ENCODE measurements around the gene ZNF22.
"Not testable (repeated sequence)": the region's sequence is repeated elsewhere in the genome, so short reads cannot be mapped to it uniquely, and the experiment has no call there.

Gene ZNF22

DNA sequence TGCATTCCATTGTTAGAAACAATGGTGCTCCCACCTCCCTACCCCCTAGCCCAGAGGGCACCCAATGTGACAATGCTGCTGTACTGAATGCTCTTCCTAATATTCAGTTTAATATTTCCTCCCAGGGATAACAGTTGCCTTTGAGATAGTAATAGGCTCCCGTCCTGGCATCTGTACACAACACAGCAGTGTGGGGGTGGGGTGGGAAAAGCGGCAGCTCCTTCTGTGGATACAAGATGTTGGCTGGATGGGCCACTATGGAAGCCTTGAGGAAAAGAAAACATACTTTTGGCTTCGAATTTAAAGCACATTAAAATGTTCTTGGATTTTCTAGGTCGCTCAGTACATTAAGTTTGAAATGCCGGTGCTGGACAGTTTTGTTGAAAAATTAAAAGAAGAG lies 9.2 kb upstream of the ZNF22 start:
- no peak for DNase-seq (ENCODE audit: low spot score)

DNA sequence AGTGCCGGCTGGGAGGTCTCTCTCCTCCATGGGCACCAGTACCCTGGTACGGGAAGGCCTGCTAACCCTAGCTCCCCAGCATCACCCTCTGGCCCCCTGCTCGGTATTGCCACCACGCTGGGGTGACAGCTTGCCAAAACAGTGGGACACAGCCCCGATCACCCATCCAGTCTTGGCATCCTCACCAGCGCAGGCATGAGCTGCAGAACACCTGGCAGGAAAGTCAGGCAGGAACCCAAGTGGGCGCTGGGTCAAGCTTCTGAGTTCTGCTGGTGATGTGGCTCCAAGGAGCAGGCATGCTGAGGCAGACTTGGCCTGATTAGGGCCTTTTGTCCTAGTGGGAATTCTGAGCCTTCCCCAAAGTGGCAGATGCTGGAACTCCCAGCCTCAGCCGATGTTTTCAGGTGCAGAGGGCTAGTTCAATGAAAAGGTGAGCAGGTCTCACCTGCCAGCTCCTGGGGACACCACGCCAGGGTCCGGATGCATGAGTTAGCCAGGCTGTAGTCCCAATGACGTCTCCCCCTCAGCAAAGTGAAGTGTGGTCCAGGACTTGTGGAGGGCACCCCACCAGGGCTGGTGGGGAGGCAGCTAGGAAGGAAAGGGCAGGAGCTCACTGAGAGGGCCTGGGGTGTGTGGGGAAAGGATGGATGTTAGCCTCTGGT lies 8.5 kb upstream of the ZNF22 start:
- DNase-seq (ENCODE audit: low spot score) = no peak

DNA sequence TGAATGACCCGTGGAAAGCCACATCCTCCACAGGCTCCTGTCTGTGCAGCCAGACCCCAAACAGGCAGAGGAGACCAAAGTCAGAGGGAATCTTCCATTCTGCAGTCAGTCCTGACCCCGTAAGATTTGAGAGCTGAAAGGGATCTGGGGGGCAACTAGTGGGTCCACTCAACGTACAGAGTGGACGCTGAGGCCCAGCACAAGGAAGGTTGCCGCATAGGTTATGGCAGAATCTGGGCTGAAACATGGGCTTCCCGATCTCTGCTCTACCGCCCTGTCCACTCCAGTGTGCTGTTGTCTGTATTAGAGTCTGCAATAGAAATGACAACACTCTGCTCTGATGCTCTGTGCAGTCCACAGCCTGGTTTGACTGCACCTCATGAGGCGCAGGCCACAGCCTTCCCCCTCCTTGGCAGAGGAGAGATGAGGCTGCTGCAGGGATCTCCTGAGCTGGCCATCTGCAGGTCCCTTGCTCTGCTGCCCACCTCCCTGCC lies 7.9 kb upstream of the ZNF22 start:
- DNase-seq (ENCODE audit: low spot score) = no peak

DNA sequence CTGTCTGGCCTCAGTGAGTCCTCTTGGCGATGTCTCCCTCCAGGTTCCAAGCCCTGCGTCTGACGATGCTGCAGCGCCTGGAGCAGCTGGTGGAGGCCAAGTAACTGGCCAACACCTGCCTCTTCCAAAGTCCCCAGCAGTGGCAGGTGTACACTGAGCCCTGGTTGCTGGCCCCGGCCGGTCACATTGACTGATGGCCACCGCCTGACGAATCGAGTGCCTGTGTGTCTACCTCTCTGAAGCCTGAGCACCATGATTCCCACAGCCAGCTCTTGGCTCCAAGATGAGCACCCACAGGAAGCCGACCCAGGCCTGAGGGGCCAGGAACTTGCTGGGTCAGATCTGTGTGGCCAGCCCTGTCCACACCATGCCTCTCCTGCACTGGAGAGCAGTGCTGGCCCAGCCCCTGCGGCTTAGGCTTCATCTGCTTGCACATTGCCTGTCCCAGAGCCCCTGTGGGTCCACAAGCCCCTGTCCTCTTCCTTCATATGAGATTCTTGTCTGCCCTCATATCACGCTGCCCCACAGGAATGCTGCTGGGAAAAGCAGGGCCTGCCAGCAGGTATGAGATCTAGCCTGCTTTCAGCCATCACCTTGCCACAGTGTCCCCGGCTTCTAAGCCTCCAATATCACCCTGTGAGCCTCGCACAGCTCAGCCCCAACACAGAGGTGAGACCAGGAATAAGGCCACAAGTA lies 7.3 kb upstream of the ZNF22 start:
- DNase-seq (ENCODE audit: low spot score) = no peak

DNA sequence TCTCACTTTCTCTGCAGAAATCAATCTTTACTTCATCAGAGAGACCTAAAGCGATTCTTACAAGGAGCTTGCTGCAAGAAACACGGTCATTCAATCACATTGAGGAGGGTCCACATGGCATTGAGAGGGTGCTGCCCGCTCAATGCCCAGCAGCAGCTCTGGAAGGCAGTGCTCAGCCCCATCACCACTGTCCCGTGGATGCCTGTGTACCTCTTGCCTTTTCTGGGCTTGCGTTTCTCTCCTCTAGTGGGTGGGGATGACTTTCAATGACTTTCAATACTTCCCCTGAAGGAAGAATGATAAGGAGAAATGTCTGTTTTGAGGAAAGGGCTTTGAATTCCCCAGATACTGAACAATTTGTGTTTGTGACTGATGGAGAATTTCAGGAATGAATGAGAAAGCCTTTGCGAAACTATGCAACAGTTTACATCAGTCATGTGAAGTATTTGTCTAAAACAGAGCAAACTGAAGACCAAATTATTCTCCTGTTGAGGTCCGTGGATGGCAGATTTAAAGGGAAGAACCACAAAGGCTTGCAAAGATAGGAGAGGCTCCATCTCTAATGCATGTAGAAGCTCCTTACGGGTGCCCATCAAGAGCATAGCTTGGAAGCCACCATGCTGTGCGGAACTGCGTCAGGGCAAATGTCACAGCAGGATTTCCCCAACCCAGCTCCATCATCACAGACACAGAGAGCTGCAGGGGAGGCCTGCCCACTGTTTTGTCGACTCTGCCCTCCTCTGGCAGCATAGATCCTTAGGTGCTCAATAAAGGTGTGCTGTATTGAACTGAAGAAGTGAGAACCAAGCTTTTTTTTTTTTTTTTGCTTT lies 6.6 kb upstream of the ZNF22 start:
- DNase-seq (ENCODE audit: low spot score) = no peak

DNA sequence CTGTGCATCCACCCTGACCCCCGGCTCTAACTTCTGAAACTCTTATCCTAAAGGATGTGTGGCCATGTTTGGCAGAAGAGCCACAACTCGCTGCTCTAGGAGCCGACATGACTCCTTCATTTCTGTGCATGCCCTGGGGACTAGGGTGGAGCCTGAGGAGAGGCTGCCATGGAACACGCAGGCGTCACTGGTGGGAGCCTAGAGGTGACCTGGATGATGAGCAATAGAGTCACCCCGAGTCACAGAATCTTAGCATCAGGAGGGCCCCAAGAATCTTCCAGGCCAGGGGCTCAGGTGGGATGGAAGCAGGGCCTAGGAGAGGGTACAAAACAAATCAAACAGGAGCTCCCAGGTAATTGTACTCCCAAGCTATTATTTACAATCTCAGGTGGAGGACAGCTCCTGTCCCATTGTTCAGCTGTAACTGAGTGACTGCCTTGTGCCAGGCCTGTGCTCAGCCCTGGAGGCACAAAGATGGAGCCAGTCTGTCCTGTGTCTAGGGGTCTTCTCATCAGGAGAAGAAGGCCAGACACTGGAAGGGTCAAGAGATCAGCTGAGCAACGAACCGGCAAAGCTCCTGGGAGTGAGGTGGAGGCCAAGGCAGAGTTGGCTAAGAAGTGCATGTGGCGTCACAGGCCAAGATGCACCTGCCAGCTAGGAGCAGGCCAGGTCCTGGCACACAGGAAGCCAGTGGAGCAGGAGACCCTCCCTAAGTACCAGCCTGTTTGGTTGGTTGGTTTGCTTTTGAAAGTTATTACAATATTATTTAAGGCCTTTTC lies 5.8 kb upstream of the ZNF22 start:
- no peak for DNase-seq (ENCODE audit: low spot score)

DNA sequence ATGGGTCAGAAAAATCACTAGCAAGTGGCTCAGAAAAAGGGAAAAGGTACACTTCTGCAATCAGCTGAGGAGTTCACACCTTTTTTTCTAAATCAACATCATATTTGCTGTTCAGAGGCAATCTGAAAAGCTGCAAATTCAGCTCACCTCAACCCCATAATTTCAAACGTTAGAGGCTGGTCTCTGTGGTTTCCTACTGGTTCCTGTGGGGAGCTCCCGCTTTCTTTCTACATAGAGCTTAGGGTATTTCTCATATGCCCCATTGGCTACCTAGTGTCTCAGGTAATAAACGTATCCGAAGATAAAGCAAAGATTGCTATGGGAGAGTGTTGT lies 5.2 kb upstream of the ZNF22 start:
- DNase-seq (ENCODE audit: low spot score) = no peak

DNA sequence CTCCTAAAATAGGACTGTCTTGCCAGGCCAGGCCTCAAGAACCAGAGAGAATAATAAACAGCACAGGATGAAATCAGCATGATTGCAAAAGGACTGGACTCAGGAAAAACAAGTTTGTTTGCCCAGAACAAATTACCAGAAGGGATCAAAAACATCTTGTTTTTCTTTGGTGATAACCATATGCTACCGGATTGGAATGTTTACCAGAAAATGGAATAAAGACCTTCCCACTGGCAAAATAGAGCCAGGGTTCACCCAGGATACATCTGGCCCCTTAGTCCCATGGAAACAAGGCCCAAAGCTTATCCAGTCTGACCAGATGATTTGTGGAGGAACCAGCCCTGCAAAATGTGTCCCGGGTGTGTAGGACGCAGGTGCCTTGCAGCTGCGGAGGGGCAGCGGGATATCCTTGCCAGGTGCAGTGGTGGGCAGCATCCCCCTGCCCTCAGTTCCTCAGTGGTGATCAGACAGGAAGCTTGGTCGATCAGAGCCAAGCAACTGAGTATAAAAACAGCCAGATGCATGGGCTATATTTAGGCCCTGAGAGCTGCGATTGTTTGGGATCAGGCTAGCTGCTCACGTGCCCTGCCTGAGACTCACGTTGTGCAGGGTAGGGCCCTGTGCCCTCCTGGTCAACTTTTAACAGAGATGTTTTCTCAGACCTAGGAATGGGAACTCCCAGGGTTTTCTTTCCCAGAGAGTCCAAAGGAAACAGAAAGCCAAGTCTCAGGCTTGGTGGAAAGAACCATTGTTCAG lies 4.6 kb upstream of the ZNF22 start:
- DNase-seq (ENCODE audit: low spot score) = no peak

DNA sequence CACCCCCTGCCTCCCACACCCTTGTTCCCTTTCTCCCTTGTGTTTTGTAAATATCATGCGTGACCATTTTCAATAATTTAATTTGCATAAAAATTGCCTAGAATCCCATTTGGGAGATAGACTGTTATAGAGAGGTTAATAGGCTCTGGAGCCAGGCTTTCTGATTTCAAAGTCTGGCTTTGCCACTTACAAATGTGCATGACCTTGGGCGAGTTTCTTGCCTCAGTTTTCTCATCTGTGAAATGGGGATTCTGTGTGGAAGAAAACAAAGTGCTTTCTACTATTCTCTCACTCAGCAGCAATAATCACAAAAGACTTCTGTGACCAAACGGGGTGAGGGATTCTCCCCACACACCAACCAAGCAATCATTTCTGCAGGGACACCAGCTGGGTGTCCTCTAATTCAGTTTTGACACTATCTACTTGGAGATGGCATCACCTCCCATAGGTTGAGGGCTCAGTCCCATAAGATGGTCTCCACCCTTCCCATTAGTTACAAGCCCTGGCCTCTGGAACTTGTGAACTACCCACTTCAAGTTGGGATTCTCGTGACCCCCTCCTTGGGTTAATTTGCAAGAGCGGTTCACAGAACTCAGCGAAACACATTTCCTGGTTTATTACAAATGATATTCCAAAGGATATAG lies 3.5 kb upstream of the ZNF22 start:
- DNase-seq (ENCODE audit: low spot score) = no peak

DNA sequence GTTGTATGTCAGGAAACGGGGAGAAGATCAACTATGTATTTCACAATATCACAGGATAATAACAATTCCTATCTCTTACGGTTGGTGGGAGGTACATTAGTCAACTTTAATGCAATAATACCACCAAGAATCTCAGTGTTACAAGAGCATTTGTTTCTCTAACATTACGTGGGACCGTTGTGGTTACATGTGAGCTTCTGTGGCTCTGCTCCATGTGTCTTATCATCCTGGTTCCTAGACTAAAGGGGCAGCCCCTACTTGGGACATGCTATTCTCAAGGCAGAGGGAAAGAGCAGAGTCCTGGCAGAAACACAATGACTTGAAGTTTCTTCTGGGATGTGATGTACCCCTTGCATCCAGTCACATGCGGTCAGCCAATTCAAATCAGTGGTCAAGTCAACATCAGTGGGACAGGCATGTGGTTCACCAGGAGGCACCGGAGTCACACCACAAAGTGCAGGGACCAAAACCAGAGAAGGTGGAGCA lies 2.5 kb upstream of the ZNF22 start:
- DNase-seq (ENCODE audit: low spot score) = no peak

DNA sequence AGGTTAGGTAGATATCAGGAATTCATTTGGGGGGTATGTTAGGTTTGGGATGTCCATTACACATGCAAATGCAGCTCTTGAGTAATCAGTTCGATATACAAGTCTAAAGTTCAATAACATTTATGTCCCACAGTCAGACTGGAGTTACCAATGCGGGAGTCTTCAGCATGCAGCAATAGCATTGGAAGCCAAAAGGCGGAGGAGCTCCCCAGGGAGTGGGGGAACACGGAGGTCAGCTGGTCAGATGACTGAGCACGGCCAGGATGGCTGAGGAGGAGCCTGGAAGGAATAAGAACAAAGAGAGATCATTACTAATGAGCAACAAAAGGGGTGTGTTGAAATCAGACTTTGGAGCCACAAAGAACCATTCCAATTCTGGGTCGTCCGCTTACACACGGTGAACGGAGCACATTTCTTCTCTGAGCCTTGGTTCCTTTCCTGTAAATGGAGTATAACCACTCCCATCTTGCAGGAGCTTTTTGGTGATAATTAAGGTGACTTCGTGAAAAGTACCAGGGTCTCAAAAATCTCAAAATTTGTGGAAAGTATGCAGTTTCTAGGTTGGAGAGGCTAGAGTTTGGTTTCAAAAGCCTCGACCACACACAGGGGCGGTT lies 478 bp upstream of the ZNF22 start:
- DNase-seq (ENCODE audit: low spot score) = no peak

DNA sequence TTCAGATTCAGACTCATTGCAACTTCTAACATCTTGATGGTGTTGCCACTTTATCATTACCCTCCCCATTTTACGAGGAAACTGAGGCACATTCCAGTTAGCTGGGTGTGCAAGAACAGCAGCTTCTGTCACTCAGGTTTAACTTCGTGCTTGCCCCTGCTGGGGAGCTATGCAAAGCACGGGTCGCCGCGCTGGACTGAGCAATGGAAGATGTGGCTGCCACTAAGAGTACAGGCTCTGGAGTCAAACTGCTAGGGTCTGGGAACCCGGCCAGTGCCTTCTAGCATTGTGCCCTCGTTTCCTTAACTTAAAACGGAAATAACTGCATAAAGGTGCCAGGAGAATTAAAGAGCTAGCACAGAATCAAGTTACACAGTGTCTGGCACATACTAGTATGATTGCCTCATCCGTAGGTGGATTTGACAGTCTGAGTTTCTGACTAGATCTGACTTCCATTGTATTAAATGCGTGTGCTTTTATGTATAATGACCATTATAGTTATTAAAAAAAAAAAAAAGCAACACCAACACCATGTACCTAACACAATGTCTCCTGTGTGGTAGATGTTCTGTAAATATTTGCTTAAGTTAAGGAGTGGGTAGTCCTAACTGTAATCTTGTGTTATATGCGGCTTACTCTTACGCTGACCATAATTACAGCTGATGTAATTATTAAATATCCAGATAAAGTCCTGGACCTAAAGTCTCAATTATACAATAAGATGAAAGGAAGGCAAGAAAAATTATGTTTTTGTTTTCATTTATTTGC lies 842 bp downstream of the ZNF22 start:
- DNase-seq (ENCODE audit: low spot score) = peak; percentile 32

DNA sequence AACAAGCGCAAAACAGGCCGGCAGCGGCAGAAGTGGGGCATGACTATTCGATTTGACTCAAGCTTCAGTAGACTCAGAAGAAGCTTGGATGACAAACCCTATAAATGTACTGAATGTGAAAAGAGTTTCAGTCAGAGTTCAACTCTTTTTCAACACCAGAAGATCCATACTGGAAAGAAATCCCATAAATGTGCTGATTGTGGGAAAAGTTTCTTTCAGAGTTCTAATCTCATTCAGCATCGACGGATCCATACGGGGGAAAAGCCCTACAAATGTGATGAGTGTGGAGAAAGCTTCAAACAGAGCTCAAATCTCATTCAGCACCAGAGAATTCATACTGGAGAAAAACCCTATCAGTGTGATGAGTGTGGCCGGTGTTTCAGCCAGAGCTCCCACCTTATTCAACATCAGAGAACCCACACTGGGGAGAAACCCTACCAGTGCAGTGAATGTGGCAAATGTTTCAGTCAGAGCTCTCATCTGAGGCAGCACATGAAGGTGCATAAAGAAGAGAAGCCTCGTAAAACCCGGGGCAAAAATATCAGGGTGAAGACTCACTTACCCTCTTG lies 2.8 kb downstream of the ZNF22 start:
- no peak for DNase-seq (ENCODE audit: low spot score)

DNA sequence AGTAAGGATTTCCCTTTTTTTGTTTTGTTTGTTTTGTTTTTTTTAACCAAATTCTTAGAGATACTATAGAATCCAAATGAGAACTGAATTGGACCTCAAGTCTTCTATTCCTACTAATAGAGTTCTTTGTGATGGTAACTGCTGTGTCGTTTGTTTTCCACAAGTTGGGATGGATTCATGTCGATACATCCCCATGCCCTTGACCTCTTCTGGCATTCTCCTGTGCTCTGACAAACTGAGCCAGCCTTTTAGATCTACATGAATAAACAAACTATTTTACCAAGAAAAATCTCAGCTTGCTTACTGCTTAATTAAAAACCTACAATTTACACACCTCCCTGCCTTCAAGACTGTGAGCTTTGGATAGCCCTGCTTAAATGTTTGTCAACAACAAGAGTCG lies 3.9 kb downstream of the ZNF22 start:
- no peak for DNase-seq (ENCODE audit: low spot score)

DNA sequence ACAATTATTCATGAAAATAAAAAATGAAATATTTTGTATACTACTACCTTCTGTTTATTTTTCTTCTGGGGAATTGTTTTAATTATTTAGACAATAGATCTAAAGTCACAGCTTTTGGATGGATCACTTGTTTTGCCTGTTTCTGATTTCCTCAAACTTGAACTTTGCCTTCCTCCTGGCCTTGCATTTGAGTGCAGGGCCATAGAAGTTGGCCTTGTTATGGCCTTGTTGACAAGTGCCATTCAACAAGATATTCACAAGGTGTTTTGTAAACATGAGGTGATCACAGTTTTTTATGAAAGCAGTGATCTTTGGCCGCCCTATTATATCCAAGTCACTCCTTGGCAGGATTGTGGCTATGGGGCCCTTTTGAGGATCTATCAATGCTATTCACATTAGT lies 4.6 kb downstream of the ZNF22 start:
- DNase-seq (ENCODE audit: low spot score) = no peak

DNA sequence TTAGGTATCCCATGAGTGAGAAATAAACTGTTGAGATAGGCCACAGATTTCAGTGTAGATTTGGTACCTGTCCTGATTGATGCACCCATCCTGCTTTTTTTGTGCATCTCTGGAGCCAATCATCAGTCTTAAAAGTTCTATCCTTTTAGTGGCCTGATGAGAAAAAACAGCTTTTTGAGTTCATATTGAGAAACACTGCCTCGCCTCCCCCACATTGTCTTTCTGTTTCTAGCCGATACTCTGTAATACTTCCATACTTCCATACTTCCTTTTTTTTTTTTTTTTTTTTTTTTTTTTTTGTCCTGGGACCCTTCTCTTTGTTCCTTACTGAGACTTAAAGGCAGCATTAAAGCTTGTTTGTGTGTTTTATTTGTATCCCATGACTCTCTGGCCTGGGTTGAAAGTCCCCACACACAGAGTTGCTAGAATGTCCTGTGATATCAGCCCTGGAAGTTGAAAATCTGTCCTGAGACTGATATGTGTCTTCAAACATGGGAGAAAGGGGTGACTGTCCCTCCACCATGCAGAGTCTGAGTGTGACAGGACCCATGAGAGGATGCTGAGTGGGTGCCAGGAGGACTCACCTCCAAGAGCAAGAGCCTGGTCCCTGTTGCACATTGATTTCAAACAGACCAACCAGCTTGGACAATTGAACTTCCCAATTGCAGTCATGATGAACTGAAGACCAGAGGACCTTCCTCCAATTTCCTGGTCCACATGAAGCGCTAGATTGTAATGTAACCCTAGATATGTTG lies 5.7 kb downstream of the ZNF22 start:
- DNase-seq (ENCODE audit: low spot score) = no peak

DNA sequence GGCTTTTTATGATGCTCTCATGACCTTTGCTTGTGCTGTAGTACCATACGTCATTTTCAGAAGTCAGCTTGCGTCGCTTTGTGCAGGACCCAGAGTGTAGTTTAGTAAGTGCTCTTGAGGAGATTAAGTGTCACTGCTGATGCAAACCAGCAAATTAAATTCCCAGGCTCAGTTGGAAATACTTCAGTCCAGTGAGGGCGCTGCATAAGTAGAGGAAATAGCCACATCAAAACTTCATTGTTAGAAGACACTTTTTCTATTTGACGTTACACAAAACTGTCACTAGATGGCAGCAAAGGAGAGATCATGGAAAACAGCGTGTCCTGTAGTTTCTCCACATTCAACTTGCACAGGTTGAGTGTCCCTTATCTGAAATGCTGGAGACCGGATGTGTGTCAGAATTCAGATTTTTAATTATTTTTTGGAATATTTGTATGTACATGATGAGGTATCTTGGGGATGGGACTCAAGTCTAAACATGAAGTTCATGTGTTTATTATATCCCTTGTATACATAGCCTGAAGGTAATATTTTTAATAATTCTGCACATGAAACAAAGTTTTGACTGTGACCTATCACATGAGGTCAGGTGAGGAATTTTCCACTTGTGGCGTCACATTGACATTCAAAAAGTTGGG lies 7.9 kb downstream of the ZNF22 start:
- DNase-seq (ENCODE audit: low spot score) = peak; percentile 53

DNA sequence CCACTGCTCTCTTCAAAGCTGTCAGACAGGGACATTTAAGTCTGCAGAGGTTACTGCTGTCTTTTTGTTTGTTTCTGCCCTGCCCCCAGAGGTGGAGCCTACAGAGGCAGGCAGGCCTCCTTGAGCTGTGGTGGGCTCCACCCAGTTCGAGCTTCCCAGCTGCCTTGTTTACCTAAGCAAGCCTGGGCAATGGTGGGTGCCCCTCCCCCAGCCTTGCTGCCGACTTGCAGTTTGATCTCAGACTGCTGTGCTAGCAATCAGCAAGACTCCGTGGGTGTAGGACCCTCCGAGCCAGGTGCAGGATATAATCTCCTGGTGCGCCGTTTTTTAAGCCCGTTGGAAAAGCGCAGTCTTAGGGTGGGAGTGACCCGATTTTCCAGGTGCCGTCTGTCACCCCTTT lies 13.8 kb downstream of the ZNF22 start:
- not testable (repeated sequence) for DNase-seq (ENCODE audit: low spot score)

Measured in CD4-positive, alpha-beta T cell treated with Interleukin-6 at 100 ng/mL for 8 hours (primary cell).